HepG2 (cell line): ENCODE results near the gene PALM. TPM values are rescaled to one million over a fixed set of nuclear protein-coding genes. Genes with fewer than 3 reads are reported as not detected.

Source experiments
- ATAC-seq: fragments of 200-7000 bp; cut with Tn5 transposase; 3 replicates; pipeline ENCODE4 v1.9.1; 2020; ENCODE audit warnings: mild to moderate bottlenecking, moderate library complexity
- BruUV-seq: library from RNA; stranded (reverse); fragments of 400-500 nt; replicated peaks from 2 replicates; lab custom pipeline; 2021; lab: Mats Ljungman, UMichigan
- CTCF ChIA-PET: fragments of 300-600 bp; formaldehyde crosslinking; extraction: SDS; loops from one replicate; lab custom pipeline; 2021; ENCODE audit warnings: low total read pairs, inconsistent platforms, low intra/inter-chr PET ratio; lab: Yijun Ruan, JAX
- POLR2A ChIA-PET: fragments of 350-600 bp; sonication (Branson Sonifier 250); formaldehyde crosslinking; loops from one replicate; lab custom pipeline; 2020; ENCODE audit warnings: antibody characterized with exemption, inconsistent platforms; lab: Yijun Ruan, JAX
- DNase-seq: peaks from one replicate; pipeline ENCODE4 v3.0.0-alpha.2; 2015; ENCODE audit warnings: low spot score
- FAIRE-seq: peaks from 3 replicates; lab custom pipeline; 2011; peaks lifted over from hg19 to GRCh38; lab: Jason Lieb, UNC
- H2AFZ ChIP-seq: one replicate; pipeline ENCODE4 v1.6.1; 2011; ENCODE audit warnings: low read length, inconsistent platforms
- H3K27ac ChIP-seq: fragments of 300-600 bp; 3 replicates; pipeline ENCODE4 v1.8.0; 2011; ENCODE audit warnings: mixed run types, mild to moderate bottlenecking, mixed read lengths, low read length, inconsistent platforms; ENCODE audit not compliant: insufficient read depth; ENCODE audit errors: extremely low read length
- H3K27me3 ChIP-seq, 2 experiments: fragments of 200-600 bp in 1 of 2; 2 replicates in 1 of 2; 3 replicates in 1 of 2; pipeline versions ENCODE4 v1.6.0 to v1.8.0; 2011; ENCODE audit warnings: low read length in 2 of 2, mild to moderate bottlenecking in 2 of 2, moderate library complexity in 2 of 2, inconsistent platforms in 1 of 2; ENCODE audit not compliant: insufficient read depth in 2 of 2, control insufficient read depth in 1 of 2
- H3K36me3 ChIP-seq, 2 experiments: fragments of 200-600 bp in 1 of 2; replicated peaks in 1 of 2; 2 replicates in 1 of 2; 3 replicates in 1 of 2; pipeline versions ENCODE4 v1.5.1 to v1.8.0; 2011; ENCODE audit warnings: low read length in 2 of 2, inconsistent platforms in 1 of 2; ENCODE audit not compliant: insufficient read depth in 2 of 2, control insufficient read depth in 1 of 2
- H3K4me1 ChIP-seq: 2 replicates; pipeline ENCODE4 v1.5.1; 2012; ENCODE audit warnings: low read length, inconsistent platforms; ENCODE audit not compliant: insufficient read depth
- H3K4me2 ChIP-seq: 2 replicates; pipeline ENCODE4 v1.6.0; 2011; ENCODE audit warnings: low read depth, low read length, inconsistent platforms
- H3K4me3 ChIP-seq, 3 experiments: fragments of 200-600 bp in 1 of 3; sonication (generic), shearing (Covaris generic) in 1 of 3; replicated peaks in 1 of 3; 2 replicates each; pipeline ENCODE4 v1.5.1; 2011 to 2016; ENCODE audit warnings: low read length in 3 of 3, inconsistent platforms in 2 of 3, low read depth in 2 of 3, mild to moderate bottlenecking in 2 of 3, control low read depth in 1 of 3, mixed read lengths in 1 of 3; ENCODE audit not compliant: insufficient read depth in 1 of 3
- H3K79me2 ChIP-seq: one replicate; pipeline ENCODE4 v1.6.1; 2011; ENCODE audit warnings: low read length, inconsistent platforms; ENCODE audit not compliant: insufficient read depth
- H3K9ac ChIP-seq: 2 replicates; pipeline ENCODE4 v1.6.0; 2011; ENCODE audit warnings: mild to moderate bottlenecking, low read depth, low read length, inconsistent platforms; ENCODE audit not compliant: insufficient read depth
- H3K9me3 ChIP-seq: 2 replicates; pipeline ENCODE4 v1.5.1; 2012; ENCODE audit warnings: mild to moderate bottlenecking, low read length
- H4K20me1 ChIP-seq: 2 replicates; pipeline ENCODE4 v1.6.0; 2011; ENCODE audit warnings: inconsistent platforms, mild to moderate bottlenecking, low read length, moderate library complexity; ENCODE audit not compliant: insufficient read depth
- HNRNPH1 ChIP-seq: fragments of 200-400 bp; formaldehyde crosslinking; optimal IDR thresholded peaks from 2 replicates; pipeline ENCODE3; 2017; ENCODE audit warnings: mild to moderate bottlenecking, low read depth, low read length
- ZNF430 ChIP-seq: sonication (generic); formaldehyde crosslinking; IDR thresholded peaks from 2 replicates; pipeline ENCODE4 v1.9.0; 2021; ENCODE audit warnings: mild to moderate bottlenecking, missing genetic modification reagents
- ZNF431 ChIP-seq: sonication (generic); formaldehyde crosslinking; IDR thresholded peaks from 2 replicates; pipeline ENCODE4 v1.9.0; 2022; ENCODE audit warnings: missing genetic modification reagents, low read depth, mild to moderate bottlenecking, borderline replicate concordance
- WGBS: methylation state at CpG from one replicate; pipeline ENCODE4 v1.1.6; 2017; ENCODE audit warnings: low lambda C conversion rate; 5-methylcytosine and 5-hydroxymethylcytosine counted together
- in situ Hi-C: cut with HindIII; loops from 2 replicates; pipeline ENCODE4 v1.10.0; 2017; ENCODE audit warnings: low pct_unique_long_range_greater_than_20kb; ENCODE audit not compliant: extremely low pct_ligation_motif_present
- intact Hi-C: fragments of 100-400 bp; cut with micrococcal nuclease; formaldehyde crosslinking; loops from one replicate; pipeline ENCODE4 v1.10.0; 2022; ENCODE audit not compliant: unreplicated experiment
- polyA plus RNA-seq, 8 experiments: library from polyadenylated mRNA; depleted of rRNA in 3 of 8; stranded (reverse) in 7 of 8; unstranded in 1 of 8; fragments of >200 nt; fragmentation: Illumina TruSeq in 4 of 8; extraction: Trizol in 4 of 8; gene quantifications; 2 replicates each; pipeline versions ENCODE4 v1.2.1 to v1.2.3, GENCODE V29; 2011 to 2016; ENCODE audit warnings: low read depth in 4 of 8, missing spikeins in 1 of 8, mixed read lengths in 1 of 8; ENCODE audit not compliant: insufficient read depth in 1 of 8
- total RNA-seq, 5 experiments: library from RNA; depleted of rRNA; stranded (reverse); fragments of >200 nt; fragmentation: Illumina TruSeq; extraction: Trizol; gene quantifications; 2 replicates each; pipeline ENCODE4 v1.2.3, GENCODE V29; 2016; ENCODE audit warnings: low read depth in 1 of 5
- TF ChIP-seq, protein P1 (sequence below): sonication (generic); formaldehyde crosslinking; IDR thresholded peaks from 2 replicates; pipeline ENCODE4 v1.4.0; 2020; ENCODE audit warnings: mild to moderate bottlenecking, low read depth, missing genetic modification reagents

The PALM gene
- total and polyA plus RNA-seq, 2 of the 13 experiments (the other 11 are each of a cell fraction or from before 2014, with no cell fraction given), result 4.0 to 9.7 TPM

DNA sequence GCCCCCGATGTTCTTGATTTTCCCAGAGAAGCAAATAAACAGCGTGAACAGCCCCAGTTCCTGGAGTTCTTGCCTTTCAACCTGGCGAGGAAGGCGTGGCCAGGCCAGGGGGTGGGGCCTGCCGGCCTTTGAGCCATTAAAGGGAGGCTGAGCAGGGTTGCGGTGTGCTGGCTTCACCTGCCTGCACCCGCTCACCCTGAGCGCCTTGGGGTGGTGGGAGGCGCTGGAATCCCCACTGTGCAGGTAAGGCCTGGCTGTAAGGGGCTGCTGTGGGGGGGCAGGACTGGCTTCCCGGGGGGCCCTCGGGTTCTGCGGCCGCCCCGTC is 39.5 kb downstream of the PALM start (continued):
- no peak for TF ChIP-seq HNRNPH1
- TF ChIP-seq, all 625 proteins: peak for 0

- Histone ChIP-seq H4K20me1 (no peaks in the 10 kb centered on the region), H3K4me3 (no peak overlapping the region), H3K27ac (no peak overlapping the region), H3K9me3 (no peaks in the 10 kb centered on the region), H3K4me1 (peaks cover 53% of the 10 kb centered on the region), H3K9ac (no peak overlapping the region), H3K36me3 (no peaks in the 10 kb centered on the region; a peak in 1 of 5 replicates), H2AFZ (no peak overlapping the region), H3K27me3 (no peaks in the 10 kb centered on the region), H3K4me2 (no peak overlapping the region), H3K79me2 (no peaks in the 10 kb centered on the region)
- ATAC-seq, result no peak
- CTCF ChIA-PET, result no interaction called here
- POLR2A ChIA-PET, result interaction anchor here (5.2 kb wide), 1 partner anchor 10 kb away, joined by 81 read pairs; no protein-coding TSS in a partner anchor
- intact Hi-C loops, result no loop called here
- in situ Hi-C loops, result no loop called here
- BruUV-seq, result no TSS peak
- DNase-seq, result no peak
- WGBS, result 80% methylated on average over 8 of the region's 14 CpGs
- TF ChIP-seq ZNF431 (CRISPR knock-in tag), result no peak
- TF ChIP-seq ZNF430 (CRISPR knock-in tag), result no peak
- TF ChIP-seq, protein P1, sequence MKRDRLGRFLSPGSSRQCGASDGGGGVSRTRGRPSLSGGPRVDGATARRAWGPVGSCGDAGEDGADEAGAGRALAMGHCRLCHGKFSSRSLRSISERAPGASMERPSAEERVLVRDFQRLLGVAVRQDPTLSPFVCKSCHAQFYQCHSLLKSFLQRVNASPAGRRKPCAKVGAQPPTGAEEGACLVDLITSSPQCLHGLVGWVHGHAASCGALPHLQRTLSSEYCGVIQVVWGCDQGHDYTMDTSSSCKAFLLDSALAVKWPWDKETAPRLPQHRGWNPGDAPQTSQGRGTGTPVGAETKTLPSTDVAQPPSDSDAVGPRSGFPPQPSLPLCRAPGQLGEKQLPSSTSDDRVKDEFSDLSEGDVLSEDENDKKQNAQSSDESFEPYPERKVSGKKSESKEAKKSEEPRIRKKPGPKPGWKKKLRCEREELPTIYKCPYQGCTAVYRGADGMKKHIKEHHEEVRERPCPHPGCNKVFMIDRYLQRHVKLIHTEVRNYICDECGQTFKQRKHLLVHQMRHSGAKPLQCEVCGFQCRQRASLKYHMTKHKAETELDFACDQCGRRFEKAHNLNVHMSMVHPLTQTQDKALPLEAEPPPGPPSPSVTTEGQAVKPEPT (CRISPR knock-in tag), result no peak
- FAIRE-seq, result no peak
These were observed 41.1 kb downstream of the PALM start for GRCh38 chr19:749811-750210.
